AG04449 (cell line): ENCODE results near the gene CMTM6.
A peak's percentile ranks its signal among the peaks of the same experiment; 100 is the strongest.

Experiments
- CTCF ChIA-PET: fragments of 350-600 bp; formaldehyde crosslinking; extraction: SDS; loops from one replicate; lab custom pipeline; 2021; ENCODE audit warnings: antibody characterized with exemption; lab: Yijun Ruan, JAX
- POLR2A ChIA-PET: fragments of 400-600, 350-600 bp; formaldehyde crosslinking; extraction: SDS; loops from one replicate; lab custom pipeline; 2020; ENCODE audit warnings: antibody characterized with exemption, inconsistent platforms; lab: Yijun Ruan, JAX
- DNase-seq: peaks from one replicate; pipeline ENCODE4 v3.0.0-alpha.2; 2010; ENCODE audit warnings: low read depth, low spot score
- H3K4me3 ChIP-seq: 2 replicates; pipeline ENCODE4 v1.5.1; 2011; ENCODE audit warnings: low read depth, mild to moderate bottlenecking, control low read depth, low read length
- TF ChIP-seq, protein P1 (sequence below): IDR thresholded peaks from one replicate; pipeline ENCODE4 v1.5.1; 2011; ENCODE audit warnings: mild to moderate bottlenecking, moderate library complexity, low read length, control low read depth, inconsistent platforms; ENCODE audit not compliant: insufficient read depth; ENCODE audit errors: missing control alignments

CMTM6 gene, protein sequence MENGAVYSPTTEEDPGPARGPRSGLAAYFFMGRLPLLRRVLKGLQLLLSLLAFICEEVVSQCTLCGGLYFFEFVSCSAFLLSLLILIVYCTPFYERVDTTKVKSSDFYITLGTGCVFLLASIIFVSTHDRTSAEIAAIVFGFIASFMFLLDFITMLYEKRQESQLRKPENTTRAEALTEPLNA

DNA sequence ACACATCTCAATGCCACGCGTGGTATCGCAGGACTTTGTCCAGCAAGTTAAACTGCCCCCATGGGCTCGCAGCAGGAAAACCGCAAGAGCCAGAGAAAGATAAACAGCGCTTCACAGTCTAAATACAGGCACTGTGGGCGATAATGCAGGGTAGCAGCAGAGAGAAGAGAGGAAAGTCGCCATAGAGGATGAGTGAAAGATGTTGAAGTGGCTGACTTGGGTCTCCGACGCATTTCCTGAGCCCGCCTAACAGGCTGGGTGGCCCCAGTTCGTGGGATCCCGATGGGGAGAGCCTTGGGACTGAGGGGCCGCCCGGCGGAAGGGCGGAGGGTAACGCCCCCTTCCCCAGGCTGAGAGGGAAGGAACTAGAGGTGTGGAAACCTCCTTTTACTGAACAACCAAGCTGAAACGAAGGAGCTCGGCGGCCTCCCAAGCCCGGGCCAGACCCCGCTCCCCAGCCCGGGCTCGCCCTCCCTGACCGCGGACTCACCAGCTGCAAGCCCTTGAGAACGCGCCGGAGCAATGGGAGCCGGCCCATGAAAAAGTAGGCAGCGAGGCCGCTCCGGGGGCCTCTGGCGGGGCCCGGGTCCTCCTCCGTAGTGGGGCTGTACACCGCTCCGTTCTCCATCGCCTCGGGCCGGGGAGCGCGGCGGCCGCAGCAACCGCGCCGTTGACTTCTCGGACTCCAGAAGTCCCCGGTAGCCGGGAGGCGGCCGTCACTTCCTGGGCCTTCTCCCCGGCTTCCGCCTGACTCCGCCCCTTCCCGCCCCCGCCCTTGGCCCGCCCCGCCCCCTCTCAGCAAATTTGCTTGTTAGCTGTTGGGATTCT is at the start of gene CMTM6:
TSS of gene CMTM6 (minus strand) at position 735 of the 828 bp plus-strand sequence. CDS start at position 628, 107 bp downstream.
- peak within 1 kb of the TSS; percentile 89 for H3K4me3 ChIP-seq
- CTCF ChIA-PET, result interaction anchor here (1.0 to 3.5 kb wide), 5 partner anchors 8 to 171 kb away, joined by 3 to 16 read pairs (median 3); no protein-coding TSS in a partner anchor
- DNase-seq, result peak; percentile 21
- TF ChIP-seq, protein P1, sequence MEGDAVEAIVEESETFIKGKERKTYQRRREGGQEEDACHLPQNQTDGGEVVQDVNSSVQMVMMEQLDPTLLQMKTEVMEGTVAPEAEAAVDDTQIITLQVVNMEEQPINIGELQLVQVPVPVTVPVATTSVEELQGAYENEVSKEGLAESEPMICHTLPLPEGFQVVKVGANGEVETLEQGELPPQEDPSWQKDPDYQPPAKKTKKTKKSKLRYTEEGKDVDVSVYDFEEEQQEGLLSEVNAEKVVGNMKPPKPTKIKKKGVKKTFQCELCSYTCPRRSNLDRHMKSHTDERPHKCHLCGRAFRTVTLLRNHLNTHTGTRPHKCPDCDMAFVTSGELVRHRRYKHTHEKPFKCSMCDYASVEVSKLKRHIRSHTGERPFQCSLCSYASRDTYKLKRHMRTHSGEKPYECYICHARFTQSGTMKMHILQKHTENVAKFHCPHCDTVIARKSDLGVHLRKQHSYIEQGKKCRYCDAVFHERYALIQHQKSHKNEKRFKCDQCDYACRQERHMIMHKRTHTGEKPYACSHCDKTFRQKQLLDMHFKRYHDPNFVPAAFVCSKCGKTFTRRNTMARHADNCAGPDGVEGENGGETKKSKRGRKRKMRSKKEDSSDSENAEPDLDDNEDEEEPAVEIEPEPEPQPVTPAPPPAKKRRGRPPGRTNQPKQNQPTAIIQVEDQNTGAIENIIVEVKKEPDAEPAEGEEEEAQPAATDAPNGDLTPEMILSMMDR, result no peak
- POLR2A ChIA-PET, result interaction anchor here (0.6 kb wide), 1 partner anchor 68 kb away, joined by 3 read pairs; no protein-coding TSS in a partner anchor

DNA sequence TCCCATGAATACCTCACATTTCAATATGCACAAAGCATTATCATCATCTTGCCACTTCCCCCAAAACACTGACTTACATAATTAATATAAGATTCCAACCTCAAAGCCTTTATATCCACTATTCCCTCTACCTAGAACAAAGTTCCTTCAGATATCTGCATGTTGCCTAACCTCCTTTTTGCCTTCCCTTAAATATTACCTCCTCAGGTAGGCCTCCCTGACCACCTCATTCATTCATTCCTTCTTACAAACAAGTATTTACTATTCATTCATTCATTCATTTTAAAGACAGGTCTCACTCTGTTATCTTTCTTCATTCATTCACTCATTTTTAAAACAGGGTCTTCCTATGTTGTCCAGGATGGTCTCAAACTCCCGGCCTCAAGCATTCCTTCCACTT is 49.4 kb upstream of the CMTM6 start:
- TF ChIP-seq, protein P1, result no peak
- no peak for DNase-seq
- ChIA-PET CTCF (no interaction called here), POLR2A (no interaction called here)
- H3K4me3 ChIP-seq, result no peak overlapping the region

DNA sequence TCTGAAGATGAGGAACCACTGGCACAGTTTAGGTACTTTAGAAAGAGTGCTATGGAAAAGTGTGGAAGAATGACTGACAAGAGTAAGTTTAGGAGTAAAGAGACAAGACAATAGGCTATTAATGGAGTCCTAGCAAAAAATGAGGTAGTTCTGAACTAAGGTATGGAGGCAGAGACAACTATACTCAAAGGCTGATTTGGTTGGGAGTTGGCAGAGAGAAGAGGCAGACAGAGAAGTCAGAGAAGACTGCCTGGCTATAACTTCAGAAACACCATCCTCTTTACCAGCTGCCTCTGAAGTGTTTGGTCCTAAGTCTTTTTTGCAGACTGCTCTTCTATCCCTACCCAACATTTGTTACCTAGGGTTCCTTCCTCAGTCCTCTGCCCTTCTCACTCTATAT is 48.8 kb upstream of the CMTM6 start:
- ChIA-PET POLR2A (no interaction called here), CTCF (no interaction called here)
- TF ChIP-seq, protein P1, result no peak
- H3K4me3 ChIP-seq, result no peak overlapping the region
- no peak for DNase-seq

DNA sequence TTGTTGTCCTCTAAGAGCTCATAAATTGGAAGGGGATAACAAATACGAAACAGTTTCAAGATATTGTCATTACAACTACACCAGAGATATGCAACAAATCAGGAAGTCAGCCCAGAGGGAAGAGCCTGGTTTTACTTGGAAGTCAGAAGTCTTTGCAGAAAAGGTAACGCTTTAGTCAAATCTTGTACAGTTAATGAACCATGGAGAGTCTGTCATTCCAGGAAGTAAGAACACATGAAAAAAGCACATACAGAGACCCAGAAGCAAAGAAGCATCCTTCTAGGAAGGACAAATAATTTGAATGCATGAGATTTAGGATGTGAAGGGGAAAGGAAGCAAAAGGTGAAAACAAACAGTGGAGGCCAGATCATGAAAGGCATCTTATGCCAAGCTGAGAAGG is 48.4 kb upstream of the CMTM6 start:
- ChIA-PET POLR2A (no interaction called here), CTCF (no interaction called here)
- TF ChIP-seq, protein P1, result no peak
- DNase-seq, result no peak
- H3K4me3 ChIP-seq, result no peak overlapping the region

DNA sequence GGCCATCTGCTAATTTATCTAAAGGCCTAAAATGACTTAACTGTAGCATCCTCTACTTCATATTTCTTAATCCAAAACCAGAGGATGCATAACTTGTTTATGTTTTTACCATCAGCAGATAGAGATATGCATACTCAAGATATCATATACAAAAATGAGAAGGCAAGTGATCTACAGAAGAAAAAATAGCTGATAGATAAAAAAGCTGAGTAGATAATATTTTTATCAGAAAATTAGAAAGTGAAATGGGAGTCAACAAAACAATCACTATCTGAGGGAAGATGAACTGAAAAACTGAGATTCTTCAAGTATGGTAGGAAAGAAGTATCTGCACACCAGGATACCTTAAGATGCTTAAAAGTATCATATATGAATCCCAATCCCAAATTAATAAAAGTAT is 42.7 kb upstream of the CMTM6 start:
- no peak for DNase-seq
- no peak overlapping the region for H3K4me3 ChIP-seq
- ChIA-PET CTCF (interaction anchor here (1.1 kb wide), 1 partner anchor 17 kb away, joined by 3 read pairs; no protein-coding TSS in a partner anchor), POLR2A (no interaction called here)
- TF ChIP-seq, protein P1, result no peak

DNA sequence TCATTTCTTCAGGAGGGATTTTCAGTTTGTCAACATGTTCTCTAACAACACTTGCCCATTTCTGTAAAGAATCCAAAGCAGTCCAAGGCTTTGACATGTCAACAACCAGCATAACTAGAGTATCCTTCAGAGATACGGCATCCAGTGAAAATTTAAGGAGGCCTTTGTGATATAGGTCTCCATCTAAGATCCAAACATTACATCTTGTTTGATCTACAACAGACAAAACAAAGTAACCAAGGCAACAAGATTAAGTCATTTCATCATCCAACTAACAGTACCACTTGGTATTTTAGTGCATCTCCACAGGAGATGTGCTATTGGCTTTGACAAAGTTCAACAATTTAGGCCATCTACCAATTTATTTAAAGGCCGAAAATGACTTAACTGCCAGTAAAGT is 42.2 kb upstream of the CMTM6 start:
- CTCF ChIA-PET, result no interaction called here
- TF ChIP-seq, protein P1, result no peak
- no peak for DNase-seq
- H3K4me3 ChIP-seq, result no peak overlapping the region
- POLR2A ChIA-PET, result no interaction called here
